Measurements from ENCODE around the gene AIDA.

DNA sequence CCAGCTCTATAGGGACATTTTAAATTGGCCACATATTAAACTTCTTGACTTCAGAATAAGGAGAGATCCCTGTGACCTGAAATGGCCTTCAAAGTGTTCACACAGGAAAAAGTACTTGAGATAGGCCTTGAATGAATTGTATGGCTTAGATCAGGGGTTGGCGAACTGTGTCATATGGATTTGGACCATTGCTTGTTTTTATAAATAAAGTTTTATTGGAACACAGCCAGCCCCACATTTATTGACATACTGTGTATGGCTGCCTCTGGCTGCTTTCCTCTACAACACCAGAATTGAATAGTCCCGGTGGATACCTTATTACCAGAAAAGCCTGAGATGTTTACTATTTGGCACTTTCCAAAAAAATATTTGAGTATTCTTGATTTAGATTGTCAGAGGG is 4.1 kb upstream of the AIDA start:
- TF ChIP-seq EP300 (IDR thresholded peaks at IDR 0.05) (no peak), POLR2A (IDR thresholded peaks at IDR 0.05) (no peak), POLR2AphosphoS5 (IDR thresholded peaks at IDR 0.05) (no peak)
- TF ChIP-seq, protein P1, sequence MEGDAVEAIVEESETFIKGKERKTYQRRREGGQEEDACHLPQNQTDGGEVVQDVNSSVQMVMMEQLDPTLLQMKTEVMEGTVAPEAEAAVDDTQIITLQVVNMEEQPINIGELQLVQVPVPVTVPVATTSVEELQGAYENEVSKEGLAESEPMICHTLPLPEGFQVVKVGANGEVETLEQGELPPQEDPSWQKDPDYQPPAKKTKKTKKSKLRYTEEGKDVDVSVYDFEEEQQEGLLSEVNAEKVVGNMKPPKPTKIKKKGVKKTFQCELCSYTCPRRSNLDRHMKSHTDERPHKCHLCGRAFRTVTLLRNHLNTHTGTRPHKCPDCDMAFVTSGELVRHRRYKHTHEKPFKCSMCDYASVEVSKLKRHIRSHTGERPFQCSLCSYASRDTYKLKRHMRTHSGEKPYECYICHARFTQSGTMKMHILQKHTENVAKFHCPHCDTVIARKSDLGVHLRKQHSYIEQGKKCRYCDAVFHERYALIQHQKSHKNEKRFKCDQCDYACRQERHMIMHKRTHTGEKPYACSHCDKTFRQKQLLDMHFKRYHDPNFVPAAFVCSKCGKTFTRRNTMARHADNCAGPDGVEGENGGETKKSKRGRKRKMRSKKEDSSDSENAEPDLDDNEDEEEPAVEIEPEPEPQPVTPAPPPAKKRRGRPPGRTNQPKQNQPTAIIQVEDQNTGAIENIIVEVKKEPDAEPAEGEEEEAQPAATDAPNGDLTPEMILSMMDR (IDR thresholded peaks at IDR 0.05): no peak
